Effector memory CD4-positive, alpha-beta T cell (primary cell): ENCODE data around the gene GLT1D1.

Experiments used
- DNase-seq, 3 donors: peaks; one replicate each; pipeline ENCODE4 v3.0.0-alpha.2; 2020
- H3K27ac ChIP-seq: 2 replicates; pipeline ENCODE4 v1.7.0; 2013; ENCODE audit warnings: mild to moderate bottlenecking, low read length, moderate library complexity; ENCODE audit not compliant: insufficient read depth, poor library complexity, severe bottlenecking
- H3K27me3 ChIP-seq: replicated peaks from 2 replicates; pipeline ENCODE4 v1.7.0; 2013; ENCODE audit warnings: mild to moderate bottlenecking, low read length; ENCODE audit not compliant: insufficient read depth, control insufficient read depth, poor library complexity, severe bottlenecking
- H3K36me3 ChIP-seq: 2 replicates; pipeline ENCODE4 v1.7.0; 2013; ENCODE audit warnings: mild to moderate bottlenecking, low read length, moderate library complexity; ENCODE audit not compliant: control insufficient read depth, insufficient read depth
- H3K4me1 ChIP-seq: 2 replicates; pipeline ENCODE4 v1.7.0; 2013; ENCODE audit warnings: low read length, mild to moderate bottlenecking; ENCODE audit not compliant: control insufficient read depth, insufficient read depth, poor library complexity, severe bottlenecking
- H3K4me3 ChIP-seq: 2 replicates; pipeline ENCODE4 v1.7.0; 2013; ENCODE audit warnings: low read length, low read depth, mild to moderate bottlenecking; ENCODE audit not compliant: insufficient read depth, poor library complexity, severe bottlenecking
- H3K9me3 ChIP-seq: 2 replicates; pipeline ENCODE4 v1.7.0; 2013; ENCODE audit warnings: mild to moderate bottlenecking, low read length, moderate library complexity; ENCODE audit not compliant: control insufficient read depth

The GLT1D1 gene

DNA sequence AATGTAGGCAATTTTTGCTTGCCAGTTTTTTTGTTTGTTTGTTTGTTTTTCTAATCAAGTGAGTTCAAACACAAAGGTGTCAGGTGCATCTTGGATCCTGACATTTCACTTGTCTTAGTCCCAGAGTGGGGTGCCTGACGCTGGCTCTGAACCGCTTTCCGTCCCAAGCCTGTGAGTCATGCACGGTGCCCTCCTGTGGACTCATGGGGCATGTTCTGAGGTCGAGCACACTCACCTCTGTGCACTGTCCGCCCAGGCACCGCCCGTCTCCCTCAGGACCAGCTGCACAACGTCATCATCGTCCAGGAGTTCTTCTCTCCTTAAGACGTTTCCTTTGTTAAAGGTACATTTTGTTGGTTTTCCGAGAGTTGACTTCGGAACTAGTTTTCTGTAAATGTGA, 98.2 kb downstream of the GLT1D1 start:
- DNase-seq = no peak
- no peaks in the 10 kb centered on the region for H3K9me3 ChIP-seq

DNA sequence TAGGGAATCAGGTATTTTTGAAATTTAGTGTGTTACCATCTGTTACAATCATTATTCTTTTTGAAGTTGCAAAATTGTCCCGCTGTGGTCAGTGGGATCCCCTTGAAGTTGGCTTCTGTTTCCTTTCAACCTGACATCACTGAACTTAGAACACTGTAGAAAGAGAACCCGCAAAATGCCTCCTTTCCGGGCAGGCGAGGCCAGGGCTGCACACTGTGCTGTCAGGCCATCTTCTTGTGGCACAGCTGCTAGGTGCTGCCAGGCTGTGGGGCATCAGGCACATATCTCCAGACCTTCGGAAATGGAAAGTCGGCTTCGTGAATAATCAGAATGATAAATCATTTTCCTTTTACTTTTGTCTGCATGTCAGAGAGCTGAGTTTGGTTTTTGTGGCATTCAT, 103.5 kb downstream of the GLT1D1 start:
- Histone ChIP-seq H3K27ac (no peak overlapping the region), H3K4me3 (no peak overlapping the region), H3K9me3 (no peaks in the 10 kb centered on the region), H3K4me1 (no peaks in the 10 kb centered on the region), H3K27me3 (no peaks in the 10 kb centered on the region), H3K36me3 (no peaks in the 10 kb centered on the region)
- no peak for DNase-seq

More for the DNA sequence above, 98.2 kb downstream of the GLT1D1 start:
- H3K27ac ChIP-seq = no peak overlapping the region
- H3K4me1 ChIP-seq = no peaks in the 10 kb centered on the region
- H3K4me3 ChIP-seq = no peak overlapping the region
- no peaks in the 10 kb centered on the region for H3K27me3 ChIP-seq
- no peaks in the 10 kb centered on the region for H3K36me3 ChIP-seq

DNA sequence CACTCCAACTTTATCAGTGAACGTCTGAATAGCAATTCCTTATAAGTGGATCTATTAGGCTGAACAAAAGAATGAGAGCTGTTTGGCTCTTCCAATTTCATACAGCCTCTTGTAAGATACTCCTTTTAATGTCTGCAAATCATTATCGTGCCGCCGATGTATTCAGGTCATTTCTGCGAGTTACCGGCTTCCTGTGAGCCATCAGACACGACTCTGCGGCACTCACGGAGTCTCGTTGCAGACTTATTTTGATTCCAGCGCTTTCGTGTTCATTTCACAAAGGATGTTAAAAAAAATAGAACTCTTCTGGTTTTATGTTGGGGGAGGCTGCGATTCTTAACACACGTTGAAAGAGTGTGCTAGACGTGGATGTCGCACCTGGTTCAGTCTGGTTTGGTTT, 106.6 kb downstream of the GLT1D1 start:
- H3K4me3 ChIP-seq = no peak overlapping the region
- no peak overlapping the region for H3K27ac ChIP-seq
- H3K27me3 ChIP-seq = no peaks in the 10 kb centered on the region
- H3K4me1 ChIP-seq = no peaks in the 10 kb centered on the region
- no peaks in the 10 kb centered on the region for H3K9me3 ChIP-seq
- no peaks in the 10 kb centered on the region for H3K36me3 ChIP-seq
- DNase-seq = no peak

DNA sequence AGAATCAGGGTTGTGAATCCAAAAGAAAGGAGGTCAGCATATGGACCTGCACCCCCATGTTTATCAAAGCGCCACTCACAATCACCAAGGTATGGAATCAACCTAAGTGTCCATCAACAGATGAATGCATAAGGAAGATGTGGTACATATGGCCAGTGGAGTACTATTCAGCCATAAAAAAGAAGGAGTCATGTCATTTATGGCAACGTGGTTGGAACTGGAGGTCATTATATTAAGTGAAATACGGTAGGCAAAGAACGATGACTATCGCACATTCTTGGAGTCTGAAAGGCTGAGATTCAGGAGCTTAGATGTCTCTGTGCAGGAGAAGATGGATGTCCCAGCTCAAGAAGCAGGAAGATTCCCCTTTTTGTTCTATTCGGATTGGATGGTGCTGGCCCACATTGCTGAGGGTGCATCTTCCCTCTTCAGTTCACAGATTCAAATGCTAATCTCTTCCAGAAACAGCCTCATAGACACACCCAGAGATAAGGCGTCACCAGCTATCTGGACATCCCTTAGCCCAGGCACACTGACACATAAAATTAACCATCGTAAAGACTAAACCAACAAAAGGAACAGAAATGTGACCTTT, 108.1 kb downstream of the GLT1D1 start:
- H3K9me3 ChIP-seq = no peaks in the 10 kb centered on the region
- no peak for DNase-seq
- no peak overlapping the region for H3K4me3 ChIP-seq
- H3K36me3 ChIP-seq = no peaks in the 10 kb centered on the region
- no peaks in the 10 kb centered on the region for H3K4me1 ChIP-seq
- no peak overlapping the region for H3K27ac ChIP-seq
- no peaks in the 10 kb centered on the region for H3K27me3 ChIP-seq

DNA sequence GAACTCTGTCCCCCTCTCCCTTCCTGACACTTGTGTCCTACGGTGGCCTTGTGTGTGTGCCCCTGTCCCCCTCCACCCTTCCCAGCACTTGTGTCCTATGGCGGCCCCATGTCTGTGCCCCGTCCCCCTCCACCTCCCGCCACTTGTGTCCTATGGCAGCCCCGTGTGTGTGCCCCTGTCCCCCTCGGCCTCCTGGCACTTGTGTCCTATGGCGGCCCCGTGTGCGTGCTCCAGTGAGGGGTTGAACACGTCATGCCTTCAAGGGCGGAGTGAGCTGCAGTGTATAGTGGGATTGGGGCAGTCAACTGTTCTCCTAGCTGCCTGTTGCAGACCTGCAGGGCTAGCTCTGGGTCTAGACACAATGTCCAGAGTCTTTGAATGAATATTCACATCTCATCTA, 108.7 kb downstream of the GLT1D1 start:
- no peak overlapping the region for H3K4me3 ChIP-seq
- H3K27me3 ChIP-seq = no peaks in the 10 kb centered on the region
- no peaks in the 10 kb centered on the region for H3K36me3 ChIP-seq
- H3K4me1 ChIP-seq = no peaks in the 10 kb centered on the region
- DNase-seq = no peak
- no peaks in the 10 kb centered on the region for H3K9me3 ChIP-seq
- H3K27ac ChIP-seq = no peak overlapping the region

DNA sequence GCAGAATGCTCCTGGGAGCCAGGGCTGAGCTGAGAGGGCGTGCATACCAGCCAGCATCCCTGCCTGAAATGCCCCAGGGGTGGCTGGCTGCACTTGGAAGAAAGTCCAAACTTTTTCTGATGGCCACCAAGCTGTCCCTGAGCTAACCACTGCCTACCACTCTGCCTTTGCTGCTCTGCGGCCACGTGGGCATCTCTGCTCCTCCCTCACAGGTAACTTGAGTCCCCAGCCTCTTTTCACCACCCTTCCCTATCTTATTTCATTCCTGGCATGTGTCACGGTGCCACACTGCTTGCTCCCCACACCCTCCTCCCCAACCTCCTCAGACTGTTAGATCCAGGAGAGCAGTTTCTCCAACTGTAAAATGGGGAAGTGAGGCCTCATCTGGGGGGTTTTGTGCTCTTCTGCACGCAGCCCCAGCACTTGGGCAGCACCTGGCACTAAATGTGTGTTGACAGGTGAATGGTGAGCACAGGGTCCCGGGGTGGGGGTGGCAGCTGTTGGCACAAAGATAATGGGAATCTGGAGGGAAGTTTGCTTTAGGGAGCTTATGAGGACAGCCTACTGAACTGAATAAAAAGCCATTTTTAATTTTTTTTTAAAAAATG, 113.0 kb downstream of the GLT1D1 start:
- no peaks in the 10 kb centered on the region for H3K4me1 ChIP-seq
- DNase-seq = no peak
- H3K4me3 ChIP-seq = no peak overlapping the region
- H3K27ac ChIP-seq = no peak overlapping the region
- H3K27me3 ChIP-seq = no peaks in the 10 kb centered on the region
- H3K36me3 ChIP-seq = no peaks in the 10 kb centered on the region
- no peaks in the 10 kb centered on the region for H3K9me3 ChIP-seq

DNA sequence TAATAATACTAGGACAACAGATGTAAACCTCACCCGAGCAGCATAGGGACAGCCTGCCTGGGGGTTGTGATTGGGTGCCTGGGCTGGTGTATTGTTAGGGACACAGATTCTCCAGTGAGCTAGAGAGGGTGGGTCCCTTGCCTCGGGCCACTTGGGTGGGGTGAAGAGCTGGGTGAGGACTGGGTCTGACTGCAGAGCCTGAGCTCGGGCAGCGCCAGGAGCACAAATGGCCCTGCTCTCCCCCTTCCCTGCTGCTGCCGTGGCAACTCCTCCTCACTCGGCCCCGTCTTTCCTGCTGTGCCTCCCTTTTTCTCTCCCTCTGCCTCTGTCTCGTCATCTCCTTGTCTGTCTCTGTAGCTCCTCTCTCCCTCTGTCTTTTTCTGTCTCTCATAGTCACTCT, 115.4 kb downstream of the GLT1D1 start:
- no peaks in the 10 kb centered on the region for H3K36me3 ChIP-seq
- no peak overlapping the region for H3K27ac ChIP-seq

DNA sequence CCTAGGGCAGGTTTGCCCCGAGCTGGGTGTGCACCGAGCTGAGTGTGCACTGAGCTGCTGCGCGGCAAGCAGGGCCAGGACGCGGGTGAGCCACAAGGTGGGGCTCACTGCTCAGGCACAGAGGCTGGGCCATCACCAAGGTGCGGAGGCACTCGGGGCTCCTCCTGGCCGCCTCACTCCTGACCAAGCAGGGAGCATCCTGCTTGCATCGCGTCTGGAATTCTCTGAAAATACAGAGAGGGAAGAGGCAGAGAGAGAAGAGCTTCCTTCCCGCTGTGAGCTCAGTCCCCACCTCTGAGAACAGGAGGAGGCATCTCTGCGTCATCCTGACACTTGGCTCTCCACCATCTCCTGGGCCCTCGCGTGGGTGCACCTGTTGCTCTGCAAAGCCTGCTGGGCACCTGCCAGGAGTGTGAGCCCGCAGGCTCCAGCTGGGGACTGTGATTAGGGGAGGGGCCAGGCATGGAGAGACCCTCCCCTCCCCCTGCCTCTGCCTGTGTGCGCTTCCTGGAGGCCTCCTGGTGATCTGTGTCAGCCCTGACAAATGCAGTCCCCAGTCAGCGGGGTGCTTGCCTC, 116.3 kb downstream of the GLT1D1 start:
- Histone ChIP-seq H3K27me3 (no peaks in the 10 kb centered on the region), H3K4me1 (no peaks in the 10 kb centered on the region), H3K4me3 (no peak overlapping the region), H3K36me3 (no peaks in the 10 kb centered on the region), H3K9me3 (no peaks in the 10 kb centered on the region), H3K27ac (no peak overlapping the region)
- DNase-seq = no peak

More for the DNA sequence above, 115.4 kb downstream of the GLT1D1 start:
- H3K4me1 ChIP-seq = no peaks in the 10 kb centered on the region
- no peaks in the 10 kb centered on the region for H3K27me3 ChIP-seq
- DNase-seq = no peak
- H3K4me3 ChIP-seq = no peak overlapping the region
- H3K9me3 ChIP-seq = no peaks in the 10 kb centered on the region

DNA sequence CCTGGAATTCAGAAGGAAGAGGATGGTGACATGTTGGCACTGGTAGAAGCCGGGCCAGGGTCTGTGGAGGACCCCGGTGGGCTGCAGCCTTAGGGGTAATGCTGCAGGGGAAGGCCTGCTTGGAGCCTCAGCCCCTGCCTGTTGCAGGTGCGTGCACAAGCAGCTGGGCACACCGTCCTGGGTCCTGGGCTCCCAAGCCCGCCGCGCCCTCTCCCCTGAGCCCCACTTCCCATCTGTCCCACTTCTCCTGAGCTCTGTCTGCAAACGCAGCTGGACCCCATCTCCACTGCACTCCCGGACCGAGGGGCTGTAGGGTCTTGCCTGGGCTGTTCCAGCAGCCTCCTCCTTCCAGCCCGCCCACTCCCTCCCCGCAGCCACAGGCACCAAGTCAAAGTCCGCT, 116.8 kb downstream of the GLT1D1 start:
- Histone ChIP-seq H3K27me3 (no peaks in the 10 kb centered on the region), H3K9me3 (no peaks in the 10 kb centered on the region), H3K4me3 (no peak overlapping the region), H3K36me3 (no peaks in the 10 kb centered on the region), H3K27ac (no peak overlapping the region), H3K4me1 (no peaks in the 10 kb centered on the region)
- no peak for DNase-seq

DNA sequence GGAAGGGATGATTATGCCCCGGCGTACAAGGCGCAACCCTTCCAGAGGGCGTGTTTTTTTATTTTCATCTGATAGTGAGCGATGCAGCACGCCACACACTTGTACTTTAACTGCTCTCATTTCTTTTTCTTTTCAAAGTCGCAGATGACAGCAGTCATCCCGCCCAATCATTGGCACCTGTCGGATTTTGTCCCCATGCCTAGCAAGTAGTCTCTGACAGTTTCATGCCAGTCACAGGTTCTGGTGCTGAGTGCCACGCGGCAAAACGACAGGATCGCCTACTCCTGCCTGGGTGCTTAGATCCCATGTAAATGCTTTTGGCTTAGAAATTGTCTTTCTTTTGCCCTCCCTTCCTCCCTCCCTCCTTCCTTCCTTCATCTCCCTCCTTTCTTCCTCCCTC, 117.7 kb downstream of the GLT1D1 start:
- Histone ChIP-seq H3K4me3 (no peak overlapping the region), H3K27ac (no peak overlapping the region), H3K36me3 (no peaks in the 10 kb centered on the region), H3K9me3 (no peaks in the 10 kb centered on the region), H3K4me1 (no peaks in the 10 kb centered on the region), H3K27me3 (no peaks in the 10 kb centered on the region)
- no peak for DNase-seq
